Loucy (cell line): Measurements from ENCODE around the gene SLC34A3.

Source experiments
- CTCF ChIP-seq: fragments of 200-600 bp; sonication (generic); conservative IDR thresholded peaks from 2 replicates; pipeline ENCODE4 v1.5.1; 2014; ENCODE audit warnings: mild to moderate bottlenecking, antibody characterized with exemption, low read length
- EZH2phosphoT487 ChIP-seq: fragments of 200-600 bp; IDR thresholded peaks from 2 replicates; pipeline ENCODE4 v1.6.1; 2018; ENCODE audit warnings: antibody characterized with exemption, mild to moderate bottlenecking, moderate library complexity, borderline replicate concordance

GRCh38 chr9:137263506-137263905 is 32.8 kb downstream of the SLC34A3 start:
- TF ChIP-seq CTCF, result no peak
- TF ChIP-seq EZH2phosphoT487, result no peak
